GM19467 (cell line): Measurements from ENCODE around the gene ACP2.

Experiments
- ATAC-seq: cut with Tn5 transposase; IDR thresholded peaks from one replicate; pipeline ENCODE4 v1.9.1; 2021; ENCODE audit warnings: mild to moderate bottlenecking, moderate library complexity; ENCODE audit not compliant: unreplicated experiment

Gene ACP2

DNA sequence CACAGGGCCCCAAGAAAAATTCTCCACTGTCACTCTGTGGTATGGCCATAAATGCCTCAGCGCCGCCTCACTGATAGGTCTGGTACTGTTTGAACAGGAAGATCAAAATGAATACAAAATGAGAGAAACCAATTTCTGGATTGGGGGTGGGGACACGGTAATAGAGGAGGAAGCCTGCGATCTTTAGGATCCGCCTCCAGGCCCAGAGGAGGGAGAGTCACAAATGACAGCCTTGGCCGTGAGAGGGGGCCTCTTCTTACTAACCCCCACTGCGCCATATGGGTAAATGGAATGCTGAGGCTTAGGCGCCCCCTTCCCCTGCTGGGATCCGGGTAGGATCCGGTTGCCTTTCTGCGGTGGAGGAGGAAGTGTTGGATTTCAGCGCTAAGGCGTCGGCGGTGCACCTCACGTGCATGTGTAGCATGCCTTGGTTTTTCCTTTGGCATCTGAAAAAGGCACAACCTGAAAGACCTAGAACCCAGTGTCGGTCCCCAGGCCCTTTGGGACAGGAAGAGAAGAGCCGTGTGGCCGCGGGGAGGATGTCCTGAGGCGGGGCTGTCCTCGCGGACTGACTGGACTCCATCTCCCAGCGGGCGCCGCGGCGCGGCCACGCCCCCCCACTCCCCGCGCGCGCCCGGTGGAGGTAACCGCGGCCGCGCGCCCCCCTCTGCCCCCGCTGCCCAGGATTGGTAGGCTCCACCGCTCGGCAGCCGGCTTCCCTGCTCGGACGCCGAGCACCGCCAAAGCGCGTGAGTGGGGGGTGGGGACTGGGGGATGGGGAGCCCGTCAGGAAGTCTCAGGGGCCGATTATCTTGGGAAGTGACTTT lies 20.6 kb upstream of the ACP2 start:
- ATAC-seq, result peak; percentile 50

DNA sequence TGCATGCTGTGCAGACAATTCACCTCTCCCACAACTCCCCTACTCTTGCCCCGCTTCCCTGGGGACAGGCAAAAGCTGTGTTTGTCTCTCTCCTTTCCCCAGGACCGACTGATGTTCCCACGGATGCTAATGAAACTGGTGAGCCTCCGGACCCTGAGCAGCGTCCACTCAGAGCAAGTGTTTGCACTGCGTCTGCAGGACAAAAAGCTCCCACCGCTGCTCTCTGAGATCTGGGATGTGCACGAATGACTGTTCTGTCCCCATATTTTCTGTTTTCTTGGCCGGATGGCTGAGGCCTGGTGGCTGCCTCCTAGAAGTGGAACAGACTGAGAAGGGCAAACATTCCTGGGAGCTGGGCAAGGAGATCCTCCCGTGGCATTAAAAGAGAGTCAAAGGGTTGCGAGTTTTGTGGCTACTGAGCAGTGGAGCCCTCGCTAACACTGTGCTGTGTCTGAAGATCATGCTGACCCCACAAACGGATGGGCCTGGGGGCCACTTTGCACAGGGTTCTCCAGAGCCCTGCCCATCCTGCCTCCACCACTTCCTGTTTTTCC lies 19.9 kb upstream of the ACP2 start:
- no peak for ATAC-seq

DNA sequence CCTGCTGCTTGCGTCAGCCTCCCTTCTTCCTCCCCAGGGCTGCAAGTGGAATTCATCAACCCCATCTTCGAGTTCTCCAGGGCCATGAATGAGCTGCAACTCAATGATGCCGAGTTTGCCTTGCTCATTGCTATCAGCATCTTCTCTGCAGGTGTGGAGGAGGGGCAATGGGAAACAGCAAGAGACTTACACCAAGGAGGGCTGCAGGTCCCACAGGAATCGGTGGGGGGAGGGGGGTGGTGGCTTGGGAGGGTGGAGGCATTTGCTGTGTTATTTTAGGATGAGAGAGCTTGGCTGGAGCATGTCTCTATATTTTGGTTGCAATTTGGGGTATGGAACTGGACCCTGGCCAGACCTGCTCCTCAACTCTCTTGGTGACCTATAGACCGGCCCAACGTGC lies 19.3 kb upstream of the ACP2 start:
- ATAC-seq, result no peak

DNA sequence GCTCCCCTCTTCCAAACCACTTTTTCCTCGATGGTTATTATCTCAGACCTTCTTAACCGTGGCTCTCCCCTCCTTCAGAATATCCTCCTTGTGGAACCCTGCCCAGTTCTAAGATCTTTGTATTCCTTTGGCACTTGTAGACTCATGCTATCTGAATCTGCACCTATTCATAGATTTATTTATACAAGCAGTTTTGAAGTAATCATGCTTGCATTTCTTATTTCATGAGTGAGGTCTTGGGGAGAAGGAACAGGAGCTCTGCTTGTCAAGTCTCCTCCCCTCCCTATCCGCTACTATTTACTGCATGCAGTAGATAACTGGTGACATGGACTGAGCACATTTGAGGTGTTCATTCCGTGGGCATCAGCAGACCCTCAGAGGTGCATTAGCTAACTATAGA lies 15.9 kb upstream of the ACP2 start:
- ATAC-seq, result no peak

DNA sequence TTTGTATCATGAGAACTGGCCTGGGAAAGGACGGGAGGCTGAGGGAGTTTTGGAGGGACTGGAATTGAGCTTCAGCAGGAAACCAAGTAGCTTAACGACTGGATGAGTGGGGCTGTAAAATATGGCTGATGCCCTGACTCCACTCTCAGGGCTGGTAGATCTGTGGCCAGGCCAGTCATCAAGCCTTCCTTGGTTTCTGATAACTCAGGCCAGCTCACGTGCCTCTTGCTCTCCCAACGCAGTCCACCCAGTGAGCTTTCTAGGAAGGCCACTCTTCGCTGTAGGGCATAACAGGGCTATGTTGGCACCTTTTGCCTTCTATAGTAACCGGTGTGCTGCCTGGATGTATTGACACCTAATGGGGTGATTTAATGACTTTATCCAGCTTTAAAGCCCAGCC lies 15.5 kb upstream of the ACP2 start:
- no peak for ATAC-seq

DNA sequence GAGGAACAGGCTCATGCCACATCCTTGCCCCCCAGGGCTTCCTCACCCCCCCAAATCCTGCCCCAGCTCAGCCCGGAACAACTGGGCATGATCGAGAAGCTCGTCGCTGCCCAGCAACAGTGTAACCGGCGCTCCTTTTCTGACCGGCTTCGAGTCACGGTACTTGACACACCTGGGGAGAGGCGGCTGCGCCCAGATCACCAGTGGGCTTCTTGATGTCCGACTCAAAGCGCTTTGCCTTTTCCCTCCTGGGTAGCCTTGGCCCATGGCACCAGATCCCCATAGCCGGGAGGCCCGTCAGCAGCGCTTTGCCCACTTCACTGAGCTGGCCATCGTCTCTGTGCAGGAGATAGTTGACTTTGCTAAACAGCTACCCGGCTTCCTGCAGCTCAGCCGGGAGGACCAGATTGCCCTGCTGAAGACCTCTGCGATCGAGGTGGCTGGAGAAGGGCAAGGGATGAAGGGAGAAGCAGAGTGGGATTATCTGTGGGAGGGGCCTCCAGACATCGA lies 12.7 kb upstream of the ACP2 start:
- no peak for ATAC-seq

DNA sequence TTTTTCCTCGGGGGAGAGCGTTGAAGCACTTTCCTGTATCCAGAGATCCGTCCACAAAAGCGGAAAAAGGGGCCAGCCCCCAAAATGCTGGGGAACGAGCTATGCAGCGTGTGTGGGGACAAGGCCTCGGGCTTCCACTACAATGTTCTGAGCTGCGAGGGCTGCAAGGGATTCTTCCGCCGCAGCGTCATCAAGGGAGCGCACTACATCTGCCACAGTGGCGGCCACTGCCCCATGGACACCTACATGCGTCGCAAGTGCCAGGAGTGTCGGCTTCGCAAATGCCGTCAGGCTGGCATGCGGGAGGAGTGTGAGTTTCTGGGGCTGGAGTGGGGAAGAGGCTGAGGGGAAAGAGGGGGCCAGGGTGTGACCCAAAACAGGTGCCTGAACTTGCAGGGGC lies 11.8 kb upstream of the ACP2 start:
- ATAC-seq, result no peak

DNA sequence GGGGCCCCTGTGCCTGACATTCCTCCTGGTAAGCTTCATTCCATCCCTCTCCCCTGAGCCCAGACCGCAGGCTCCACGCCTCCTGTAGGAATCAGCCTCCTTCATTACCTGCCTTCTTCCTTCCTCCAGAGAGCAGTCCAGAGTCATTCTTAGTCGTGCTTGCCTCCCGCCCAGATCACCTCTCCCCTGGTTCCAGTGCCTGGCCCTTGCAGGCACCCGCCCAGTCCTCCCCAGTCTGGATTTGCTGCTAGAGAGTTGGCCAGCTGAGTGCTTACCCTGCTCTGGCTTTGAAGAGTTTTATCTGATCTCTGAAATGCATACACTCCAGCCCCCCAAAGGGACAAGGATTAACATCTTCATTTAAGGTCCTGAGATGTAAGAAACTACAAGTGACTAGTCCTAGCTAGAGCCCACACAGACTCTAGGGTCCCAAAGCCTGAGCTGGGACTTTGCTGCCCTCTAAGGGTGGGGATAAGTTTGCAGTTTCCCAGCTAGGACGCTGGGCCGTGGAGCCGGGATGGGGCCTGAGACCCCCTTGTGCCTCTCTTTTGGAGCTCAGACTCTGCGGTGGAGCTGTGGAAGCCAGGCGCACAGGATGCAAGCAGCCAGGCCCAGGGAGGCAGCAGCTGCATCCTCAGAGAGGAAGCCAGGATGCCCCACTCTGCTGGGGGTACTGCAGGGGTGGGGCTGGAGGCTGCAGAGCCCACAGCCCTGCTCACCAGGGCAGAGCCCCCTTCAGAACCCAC lies 10.8 kb upstream of the ACP2 start:
- ATAC-seq, result no peak

DNA sequence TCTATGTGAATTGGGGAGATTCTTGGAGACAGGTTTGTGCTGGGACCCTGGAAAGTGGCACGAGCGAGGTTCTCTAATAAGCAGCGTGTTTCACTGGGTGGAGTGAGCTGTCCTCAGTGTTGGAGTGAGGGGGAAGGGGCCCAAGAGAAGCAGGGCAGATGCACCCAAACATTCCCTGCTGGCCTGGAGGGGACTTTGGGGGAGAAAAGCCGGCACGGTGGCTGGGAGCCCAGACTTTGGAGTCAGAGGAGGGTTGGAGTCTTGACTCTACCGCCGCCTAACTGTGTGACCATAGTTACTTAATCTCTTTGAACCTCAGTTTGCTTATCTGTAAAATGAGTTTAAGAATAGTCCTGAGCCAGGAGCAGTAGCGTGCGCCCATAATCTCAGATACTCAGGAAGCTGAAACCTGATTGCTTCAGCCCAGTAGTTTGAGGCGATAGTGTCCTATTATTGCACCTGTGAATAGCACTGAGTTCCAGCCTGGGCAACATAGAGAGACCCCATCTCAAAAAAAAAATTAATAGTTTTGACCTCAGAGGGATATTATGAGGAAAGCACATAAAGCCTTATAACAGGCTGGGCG lies 9.8 kb upstream of the ACP2 start:
- no peak for ATAC-seq

DNA sequence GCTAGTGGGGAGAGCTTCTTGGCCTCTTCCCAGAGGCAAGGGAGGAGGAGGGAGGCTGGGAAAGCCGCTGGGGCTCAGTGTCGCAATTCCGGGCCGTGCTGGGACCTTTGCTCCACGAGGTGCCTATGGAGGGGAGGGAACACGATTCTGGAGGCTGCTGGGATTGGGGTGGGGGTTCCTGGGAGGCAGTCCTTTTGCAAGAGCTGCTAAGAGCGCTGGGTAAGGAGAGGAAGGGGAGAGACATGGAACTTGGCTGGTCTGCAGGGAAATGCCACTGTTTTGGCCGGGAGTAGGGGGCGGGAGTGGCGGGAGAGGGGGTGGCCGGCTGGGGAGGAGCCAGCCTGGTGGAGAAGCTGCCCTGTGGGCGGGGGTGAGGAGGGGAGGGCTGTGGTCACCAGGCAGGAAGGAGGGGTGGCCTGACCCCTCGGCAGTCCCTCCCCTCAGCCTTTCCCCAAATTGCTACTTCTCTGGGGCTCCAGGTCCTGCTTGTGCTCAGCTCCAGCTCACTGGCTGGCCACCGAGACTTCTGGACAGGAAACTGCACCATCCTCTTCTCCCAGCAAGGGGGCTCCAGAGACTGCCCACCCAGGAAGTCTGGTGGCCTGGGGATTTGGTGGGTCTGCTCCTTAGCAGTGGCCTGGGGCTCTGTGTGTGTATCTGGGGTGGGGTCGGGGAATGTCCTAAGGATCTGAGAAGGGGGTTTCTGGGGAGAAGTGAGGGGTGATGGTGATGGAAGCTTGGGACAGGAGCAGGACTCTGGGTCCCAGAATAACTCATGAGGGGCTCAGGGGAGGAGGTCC lies 9.1 kb upstream of the ACP2 start, which contains the start of gene NR1H3:
NR1H3 (plus strand) TSS at position 480 of the 800 bp plus-strand sequence. CDS start 1,221 bp downstream, outside the sequence.
- no peak for ATAC-seq

DNA sequence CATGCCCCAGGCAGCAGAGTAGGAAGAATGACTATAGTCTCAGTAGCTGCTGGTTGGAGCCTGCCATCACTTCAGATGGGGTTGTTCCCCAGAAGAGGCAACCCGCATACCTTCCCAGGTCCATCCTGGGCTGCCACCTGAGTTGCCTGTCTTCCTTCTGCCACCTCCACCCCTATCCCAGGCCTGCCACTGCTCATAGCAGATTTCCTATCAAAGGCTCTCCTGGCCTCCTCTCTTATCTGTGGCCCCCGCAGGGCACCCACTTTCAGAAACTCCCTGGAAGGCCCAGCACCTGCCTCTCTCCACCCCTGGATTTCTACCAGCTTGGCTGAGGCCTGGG lies 8.5 kb upstream of the ACP2 start:
- ATAC-seq, result no peak

DNA sequence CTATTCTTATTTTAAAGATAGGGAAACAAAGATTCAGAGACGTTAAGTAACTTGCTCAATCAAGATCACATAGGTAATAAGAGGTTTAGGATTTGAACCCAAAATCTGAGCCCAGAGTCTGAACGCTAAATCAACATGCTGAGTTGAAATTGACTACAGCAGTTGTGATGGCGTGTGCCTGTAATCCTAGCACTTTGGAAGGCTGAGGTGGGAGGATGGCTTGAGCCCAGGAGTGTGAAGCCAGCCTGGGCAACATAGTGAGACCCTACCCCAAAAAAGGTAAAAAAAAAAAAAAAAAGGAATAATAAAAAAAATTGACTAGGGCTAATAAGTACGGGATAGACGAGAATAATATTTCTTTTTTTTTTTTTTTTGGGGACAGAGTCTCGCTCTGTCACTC lies 7.8 kb upstream of the ACP2 start:
- no peak for ATAC-seq

DNA sequence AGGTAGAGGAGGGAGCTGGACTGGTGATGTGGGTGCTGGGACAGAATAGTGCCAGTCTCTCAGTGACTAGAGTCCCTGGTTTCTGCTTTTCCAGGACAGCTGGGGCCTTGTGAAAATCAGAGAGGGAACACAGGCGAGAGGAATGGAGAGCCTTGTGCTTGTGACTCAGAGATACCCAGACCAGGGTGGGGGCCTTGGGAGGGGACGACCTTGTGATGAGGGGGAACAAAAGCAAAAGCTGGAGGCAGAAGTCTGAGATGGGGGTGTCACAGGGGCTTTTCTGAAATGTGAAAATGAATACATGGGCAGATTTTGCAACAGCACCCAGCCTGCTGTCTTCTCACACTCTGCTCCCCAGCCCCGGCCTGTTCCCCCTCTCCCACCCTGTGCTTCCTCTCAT lies 5.8 kb upstream of the ACP2 start:
- ATAC-seq, result no peak

DNA sequence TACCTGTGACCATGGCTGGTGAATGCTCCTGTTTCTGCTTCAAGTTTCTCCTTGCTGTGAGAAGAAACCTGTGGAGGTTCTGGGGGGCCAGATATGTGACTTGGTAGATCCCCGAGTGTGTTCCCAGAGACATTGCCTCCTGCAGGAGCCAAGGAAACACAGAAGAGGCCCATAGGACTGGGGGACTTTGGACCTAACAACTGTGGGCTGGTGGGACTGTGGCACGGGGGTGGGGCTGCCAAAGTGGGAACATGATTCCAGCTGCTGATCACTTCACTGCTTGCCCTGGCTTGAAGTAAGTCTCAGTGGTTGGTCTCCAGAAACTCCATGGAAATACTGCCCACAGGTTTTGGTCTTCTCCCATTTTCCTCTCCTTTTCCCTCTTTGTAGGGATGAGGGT lies 5.0 kb upstream of the ACP2 start:
- no peak for ATAC-seq

DNA sequence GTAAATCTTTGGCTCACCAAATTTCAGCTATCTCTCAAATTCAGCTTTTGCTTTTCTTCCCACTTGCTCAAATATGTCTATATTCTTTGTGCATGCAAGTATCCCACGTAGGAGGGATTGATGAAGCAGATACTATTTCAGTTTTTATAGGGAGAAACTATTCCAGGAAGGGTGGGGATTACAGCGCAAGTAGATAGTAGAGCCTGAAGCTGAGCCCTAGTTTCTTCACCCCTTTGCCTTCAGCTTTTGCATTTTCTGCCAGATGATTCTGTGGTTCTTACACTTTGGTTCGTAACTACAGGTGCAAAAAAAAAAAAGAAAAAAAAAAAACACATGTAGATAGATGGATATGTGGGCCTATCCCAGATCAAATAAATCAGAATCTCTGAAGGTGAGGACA lies 3.1 kb upstream of the ACP2 start:
- no peak for ATAC-seq

DNA sequence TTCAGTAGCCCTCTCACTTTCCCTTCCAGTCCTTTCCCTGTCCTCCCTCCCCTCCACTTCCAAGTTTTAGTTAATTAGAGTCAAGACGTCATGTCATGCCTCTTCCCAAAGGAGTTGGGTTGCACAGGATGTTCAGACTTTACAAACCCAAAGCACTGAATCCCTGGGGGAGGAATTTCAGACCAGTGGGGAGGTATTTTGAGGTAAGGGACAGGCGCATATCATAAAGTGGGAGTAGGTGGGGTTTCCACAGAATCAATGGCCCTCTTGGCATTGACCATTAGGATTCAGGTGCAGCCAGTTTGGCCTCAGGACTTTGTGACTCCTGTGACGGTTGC lies 733 bp upstream of the ACP2 start:
- ATAC-seq, result no peak

DNA sequence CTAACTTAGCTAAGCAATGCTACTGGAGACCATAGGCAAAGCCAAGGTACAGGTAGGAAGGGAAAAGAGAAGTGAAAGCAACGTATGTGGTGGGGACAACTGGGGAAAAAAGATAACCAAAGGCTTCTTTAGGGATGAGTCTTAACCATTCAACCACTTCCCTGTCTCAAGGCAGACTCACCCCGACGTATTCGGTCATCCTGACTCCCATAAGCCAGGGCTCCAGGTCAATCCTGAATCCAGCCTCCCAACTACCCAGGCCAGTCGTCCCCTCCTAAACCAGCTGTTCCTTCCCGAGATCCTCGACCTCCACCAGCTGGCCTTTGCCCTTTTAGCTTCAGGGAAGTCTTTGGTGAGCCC lies 330 bp downstream of the ACP2 start:
- ATAC-seq, result peak; percentile 22

DNA sequence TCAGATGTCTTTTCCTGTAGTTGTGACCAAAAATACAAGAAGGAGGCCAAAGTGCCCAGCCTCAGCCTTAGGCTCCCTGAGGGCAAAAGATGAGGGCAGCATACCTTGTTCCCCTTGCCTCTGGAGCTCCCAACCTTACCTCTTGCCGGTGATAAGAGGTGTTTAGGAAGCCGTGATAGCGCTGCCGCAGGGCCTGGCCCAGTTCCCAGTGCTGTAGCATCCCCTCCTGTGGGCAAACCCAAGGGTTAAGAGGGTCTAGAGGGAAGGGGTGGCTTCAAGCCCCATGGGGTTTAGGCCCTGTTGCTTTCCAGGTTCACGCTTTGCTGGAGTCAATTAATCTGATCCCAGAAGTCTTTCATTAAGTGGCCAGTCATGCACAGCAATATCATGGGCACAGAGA lies 1.1 kb downstream of the ACP2 start:
- no peak for ATAC-seq

DNA sequence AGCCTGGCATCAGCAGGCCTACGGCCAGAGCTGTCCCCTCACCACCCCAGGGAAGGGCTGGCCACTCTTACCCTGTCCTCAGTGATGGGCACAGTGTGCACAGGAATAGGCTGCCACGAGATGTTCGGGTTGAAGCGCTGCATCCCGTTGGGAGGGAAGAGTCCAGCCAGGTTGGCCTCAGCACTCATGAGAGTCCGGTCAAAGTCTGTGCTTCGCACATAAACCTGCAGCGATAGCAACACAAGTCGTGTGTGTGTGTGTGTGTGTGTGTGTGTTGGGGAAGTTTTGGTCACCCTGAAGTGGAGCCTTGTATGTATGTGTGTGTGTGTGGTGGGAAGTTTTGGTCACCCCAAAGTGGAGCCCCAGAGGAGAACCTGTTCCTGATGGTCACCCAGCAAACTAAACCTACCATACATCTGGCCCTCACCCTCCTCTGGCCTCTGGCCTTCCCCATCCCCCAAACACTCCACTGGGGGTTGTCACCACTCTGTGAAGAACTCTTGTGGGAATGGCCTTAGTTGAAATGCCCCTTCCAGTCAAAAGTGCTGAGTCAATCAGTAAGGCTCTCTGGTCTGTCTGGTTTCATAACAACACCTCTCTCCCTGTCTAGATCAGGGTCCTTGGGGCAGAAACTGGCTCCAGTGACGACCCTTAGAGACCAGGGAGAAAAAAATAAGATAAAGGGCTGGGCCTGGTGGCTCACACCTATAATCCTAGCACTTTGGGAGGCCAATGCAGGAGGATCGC lies 2.8 kb downstream of the ACP2 start:
- no peak for ATAC-seq
